Measurements from ENCODE around the gene VPS13C.
A peak's percentile ranks its signal among the peaks of the same experiment; 100 is the strongest.

The VPS13C gene

GRCh38 chr15:62068071-62068809 lies 8.0 kb upstream of the VPS13C start:
- Histone ChIP-seq H2AFZ (ENCODE audit: low read depth) (peak overlapping the region; percentile 82), H3K4me1 (ENCODE audit: low read depth, poor library complexity, severe bottlenecking) (peaks cover 8% of the 10 kb centered on the region), H3K27ac (no peak overlapping the region), H3K27me3 (ENCODE audit: insufficient read depth, low read depth) (peaks cover 7% of the 10 kb centered on the region; the same call in 1 of the 2 replicates), H3K36me3 (ENCODE audit: insufficient read depth) (no peaks in the 10 kb centered on the region), H4K20me1 (ENCODE audit: insufficient read depth) (no peaks in the 10 kb centered on the region), H3K4me2 (peak overlapping the region; percentile 70; the same call in 1 of the 2 replicates), H3K4me3 (IDR thresholded peaks at IDR 0.05; ENCODE audit: insufficient read depth, low read depth, low read length) (no peak overlapping the region), H3K79me2 (ENCODE audit: insufficient read depth, low read depth) (no peaks in the 10 kb centered on the region), H3K9ac (no peak overlapping the region)
- TF ChIP-seq CTCF (conservative IDR thresholded peaks at IDR 0.05; ENCODE audit: low read depth, low read length): no peak

- Histone ChIP-seq H3K27ac (no peak overlapping the region), H3K9ac (no peak overlapping the region), H3K4me2 (peak overlapping the region; percentile 54), H3K4me1 (ENCODE audit: low read depth, poor library complexity, severe bottlenecking) (peaks cover 8% of the 10 kb centered on the region), H4K20me1 (ENCODE audit: insufficient read depth) (no peaks in the 10 kb centered on the region), H2AFZ (ENCODE audit: low read depth) (peak overlapping the region; percentile 9; the same call in 1 of the 2 replicates), H3K79me2 (ENCODE audit: insufficient read depth, low read depth) (no peaks in the 10 kb centered on the region), H3K36me3 (ENCODE audit: insufficient read depth) (no peaks in the 10 kb centered on the region), H3K27me3 (ENCODE audit: insufficient read depth, low read depth) (peaks cover 7% of the 10 kb centered on the region; the same call in 1 of the 2 replicates), H3K4me3 (IDR thresholded peaks at IDR 0.05; ENCODE audit: insufficient read depth, low read depth, low read length) (no peak overlapping the region)
- TF ChIP-seq CTCF (conservative IDR thresholded peaks at IDR 0.05; ENCODE audit: low read depth, low read length): no peak
These were observed 7.3 kb upstream of the VPS13C start for GRCh38 chr15:62067448-62068044.

GRCh38 chr15:62066663-62067447 lies 6.6 kb upstream of the VPS13C start, which contains the start of gene C2CD4A:
Gene C2CD4A (plus strand): TSS chr15:62066977. CDS start chr15:62067614, 637 bp downstream.
- H3K4me2 ChIP-seq: peak within 1 kb of the TSS; percentile 54
- H3K27me3 ChIP-seq (ENCODE audit: insufficient read depth, low read depth): peaks cover 7% of the 10 kb centered on the region; the same call in 1 of the 2 replicates
- TF ChIP-seq CTCF (conservative IDR thresholded peaks at IDR 0.05; ENCODE audit: low read depth, low read length): no peak
- no peak within 1 kb of the TSS for H3K4me3 ChIP-seq (IDR thresholded peaks at IDR 0.05; ENCODE audit: insufficient read depth, low read depth, low read length)
- H3K27ac ChIP-seq: no peak within 1 kb of the TSS
- peaks cover 8% of the 10 kb centered on the region for H3K4me1 ChIP-seq (ENCODE audit: low read depth, poor library complexity, severe bottlenecking)
- no peaks in the 10 kb centered on the region for H4K20me1 ChIP-seq (ENCODE audit: insufficient read depth)
- no peak within 1 kb of the TSS for H3K9ac ChIP-seq
- H3K36me3 ChIP-seq (ENCODE audit: insufficient read depth): no peaks in the 10 kb centered on the region
- H2AFZ ChIP-seq (ENCODE audit: low read depth): peak within 1 kb of the TSS; percentile 9; the same call in 1 of the 2 replicates
- H3K79me2 ChIP-seq (ENCODE audit: insufficient read depth, low read depth): no peaks in the 10 kb centered on the region

GRCh38 chr15:62063825-62064635 lies 3.8 kb upstream of the VPS13C start:
- no peak overlapping the region for H3K4me2 ChIP-seq
- H2AFZ ChIP-seq (ENCODE audit: low read depth): no peak overlapping the region
- H3K27me3 ChIP-seq (ENCODE audit: insufficient read depth, low read depth): peaks cover 7% of the 10 kb centered on the region; the same call in 1 of the 2 replicates

More at GRCh38 chr15:62063825-62064635, 3.8 kb upstream of the VPS13C start:
- Histone ChIP-seq H3K79me2 (ENCODE audit: insufficient read depth, low read depth) (peaks cover 6% of the 10 kb centered on the region; the same call in 1 of the 2 replicates), H3K4me1 (ENCODE audit: low read depth, poor library complexity, severe bottlenecking) (peaks cover 13% of the 10 kb centered on the region), H4K20me1 (ENCODE audit: insufficient read depth) (no peaks in the 10 kb centered on the region), H3K27ac (no peak overlapping the region), H3K9ac (no peak overlapping the region), H3K36me3 (ENCODE audit: insufficient read depth) (no peaks in the 10 kb centered on the region), H3K4me3 (IDR thresholded peaks at IDR 0.05; ENCODE audit: insufficient read depth, low read depth, low read length) (no peak overlapping the region)
- no peak for TF ChIP-seq CTCF (conservative IDR thresholded peaks at IDR 0.05; ENCODE audit: low read depth, low read length)

Measured in KMS-11 (cell line).